Measurements from ENCODE around the gene GDF2. TPM values are rescaled to one million over a fixed set of nuclear protein-coding genes. Genes with fewer than 3 reads are reported as not detected.

GDF2 gene
- total and polyA plus RNA-seq, 3 donors from 2014 or later = 0.19 to 0.39 TPM; not detected in 1

GRCh38 chr10:47283101-47283630, 39.1 kb upstream of the GDF2 start:
- no peak for DNase-seq
- intact Hi-C loops (cut with DNase I; ENCODE audit: low total_unique reads) = no loop called here
- Histone ChIP-seq H3K27me3 (no peaks in the 10 kb centered on the region), H3K9me3 (no peaks in the 10 kb centered on the region), H3K36me3 (ENCODE audit: low read depth, missing control alignments) (no peaks in the 10 kb centered on the region), H3K27ac (no peak overlapping the region), H3K4me1 (no peaks in the 10 kb centered on the region), H3K4me3 (no peak overlapping the region)
- TF ChIP-seq POLR2A (IDR thresholded peaks at IDR 0.05) (no peak), CTCF (IDR thresholded peaks at IDR 0.05) (no peak)
- WGBS, 2 donors = 85 to 89% methylated on average over 8 to 9 of the region's 9 CpGs

- TF ChIP-seq CTCF (IDR thresholded peaks at IDR 0.05) = no peak
- TF ChIP-seq POLR2A (IDR thresholded peaks at IDR 0.05) = no peak
- H3K27me3 ChIP-seq = no peaks in the 10 kb centered on the region
- no peaks in the 10 kb centered on the region for H3K9me3 ChIP-seq
- no peaks in the 10 kb centered on the region for H3K4me1 ChIP-seq
- H3K27ac ChIP-seq = no peak overlapping the region
- DNase-seq = no peak
- H3K4me3 ChIP-seq = no peak overlapping the region
- intact Hi-C loops (cut with DNase I; ENCODE audit: low total_unique reads) = no loop called here
- no peaks in the 10 kb centered on the region for H3K36me3 ChIP-seq (ENCODE audit: low read depth, missing control alignments)
Measured at GRCh38 chr10:47283848-47284247, 38.4 kb upstream of the GDF2 start.

GRCh38 chr10:47285381-47286115, 36.7 kb upstream of the GDF2 start:
- intact Hi-C loops (cut with DNase I; ENCODE audit: low total_unique reads) = no loop called here
- H3K36me3 ChIP-seq (ENCODE audit: low read depth, missing control alignments) = no peaks in the 10 kb centered on the region
- H3K27ac ChIP-seq = no peak overlapping the region
- no peaks in the 10 kb centered on the region for H3K27me3 ChIP-seq
- no peaks in the 10 kb centered on the region for H3K9me3 ChIP-seq
- DNase-seq = no peak
- no peak overlapping the region for H3K4me3 ChIP-seq
- TF ChIP-seq CTCF (IDR thresholded peaks at IDR 0.05) (no peak), POLR2A (IDR thresholded peaks at IDR 0.05) (no peak)
- H3K4me1 ChIP-seq = no peaks in the 10 kb centered on the region
- WGBS, 2 donors = 74% methylated on average over 7 to 8 of the region's 8 CpGs

- no peaks in the 10 kb centered on the region for H3K27me3 ChIP-seq
- no peak for DNase-seq
- no peaks in the 10 kb centered on the region for H3K9me3 ChIP-seq
- no peak overlapping the region for H3K4me3 ChIP-seq
- H3K4me1 ChIP-seq = no peaks in the 10 kb centered on the region
- 63 to 70% methylated on average over 4 of the region's 4 CpGs for WGBS, 2 donors
- TF ChIP-seq CTCF (IDR thresholded peaks at IDR 0.05) = no peak
- no peak for TF ChIP-seq POLR2A (IDR thresholded peaks at IDR 0.05)
- no peak overlapping the region for H3K27ac ChIP-seq
- H3K36me3 ChIP-seq (ENCODE audit: low read depth, missing control alignments) = no peaks in the 10 kb centered on the region
- intact Hi-C loops (cut with DNase I; ENCODE audit: low total_unique reads) = no loop called here
Measured at GRCh38 chr10:47286116-47286505, 36.1 kb upstream of the GDF2 start.

Measured in testis (tissue), 3 donors.